Thyroid gland (tissue), 4 donors: ENCODE data around the gene GTF3C4.
"Not testable (repeated sequence)": the region's sequence is repeated elsewhere in the genome, so short reads cannot be mapped to it uniquely, and the experiment has no call there.

Experiments
- CTCF ChIP-seq, 6 experiments: fragments of 200-600 bp in 3 of 6; fragments of 450-650 bp in 3 of 6; sonication (generic) in 3 of 6; IDR thresholded peaks; one replicate each; pipeline ENCODE4 v1.5.1; 2016 to 2019; ENCODE audit warnings: antibody characterized with exemption in 6 of 6, mild to moderate bottlenecking in 2 of 6, inconsistent platforms in 1 of 6, moderate library complexity in 1 of 6
- POLR2A ChIP-seq, 2 donors: fragments of 450-650 bp; IDR thresholded peaks; one replicate each; pipeline ENCODE4 v1.6.1; 2017; ENCODE audit warnings: antibody characterized with exemption in 2 of 2, mild to moderate bottlenecking in 2 of 2, moderate library complexity in 1 of 2

- TF ChIP-seq CTCF, POLR2A (IDR thresholded peaks at IDR 0.05): not testable (repeated sequence)
These were observed 48.2 kb downstream of the GTF3C4 start for GRCh38 chr9:132718381-132718928.
